GM21360 (cell line): ENCODE results near the gene IDH3G.

ENCODE experiments used
- ATAC-seq: cut with Tn5 transposase; IDR thresholded peaks from one replicate; pipeline ENCODE4 v1.9.1; 2021; ENCODE audit warnings: mild to moderate bottlenecking, moderate library complexity; ENCODE audit not compliant: unreplicated experiment

Gene IDH3G

GRCh38 chrX:153816831-153817690 lies 22.9 kb upstream of the IDH3G start:
- no peak for ATAC-seq

GRCh38 chrX:153814591-153815315 lies 20.6 kb upstream of the IDH3G start:
- no peak for ATAC-seq

GRCh38 chrX:153813161-153813560 lies 19.0 kb upstream of the IDH3G start:
- ATAC-seq = no peak

- ATAC-seq = no peak
Observed at GRCh38 chrX:153812220-153812619, 18.0 kb upstream of the IDH3G start.

- ATAC-seq = no peak
Observed at GRCh38 chrX:153807976-153808375, 13.8 kb upstream of the IDH3G start.

- no peak for ATAC-seq
Observed at GRCh38 chrX:153806999-153807575, 12.9 kb upstream of the IDH3G start.

- no peak for ATAC-seq
Observed at GRCh38 chrX:153805436-153805835, 11.3 kb upstream of the IDH3G start.

- no peak for ATAC-seq
Observed at GRCh38 chrX:153804621-153805020, 10.4 kb upstream of the IDH3G start.

GRCh38 chrX:153804100-153804595 lies 10.0 kb upstream of the IDH3G start:
- ATAC-seq = no peak

GRCh38 chrX:153803211-153804099 lies 9.3 kb upstream of the IDH3G start:
- ATAC-seq = no peak

- no peak for ATAC-seq
Observed at GRCh38 chrX:153802513-153803045, 8.4 kb upstream of the IDH3G start.

GRCh38 chrX:153801669-153802068 lies 7.5 kb upstream of the IDH3G start:
- no peak for ATAC-seq

GRCh38 chrX:153800746-153801145 lies 6.6 kb upstream of the IDH3G start:
- no peak for ATAC-seq

GRCh38 chrX:153800177-153800722 lies 6.1 kb upstream of the IDH3G start:
- ATAC-seq = no peak

GRCh38 chrX:153799326-153799725 lies 5.2 kb upstream of the IDH3G start:
- no peak for ATAC-seq

- no peak for ATAC-seq
Observed at GRCh38 chrX:153797415-153798015, 3.3 kb upstream of the IDH3G start.

GRCh38 chrX:153794897-153795816 lies 982 bp upstream of the IDH3G start:
- peak; percentile 2 for ATAC-seq

GRCh38 chrX:153793291-153793690 lies 884 bp downstream of the IDH3G start:
- no peak for ATAC-seq

- ATAC-seq = no peak
Observed at GRCh38 chrX:153792368-153792767, 1.8 kb downstream of the IDH3G start.
